NCI-H446 (cell line): ENCODE data around the gene FIP1L1.
"Not testable (repeated sequence)": the region's sequence is repeated elsewhere in the genome, so short reads cannot be mapped to it uniquely, and the experiment has no call there.

Source experiments
- DNase-seq, 2 experiments: peaks; one replicate each; lab custom pipeline; 2025; lab: John Stamatoyannopoulos, UW

FIP1L1 gene

GRCh38 chr4:53376900-53377299, 541 bp upstream of the FIP1L1 start:
- no peak for DNase-seq

DNA sequence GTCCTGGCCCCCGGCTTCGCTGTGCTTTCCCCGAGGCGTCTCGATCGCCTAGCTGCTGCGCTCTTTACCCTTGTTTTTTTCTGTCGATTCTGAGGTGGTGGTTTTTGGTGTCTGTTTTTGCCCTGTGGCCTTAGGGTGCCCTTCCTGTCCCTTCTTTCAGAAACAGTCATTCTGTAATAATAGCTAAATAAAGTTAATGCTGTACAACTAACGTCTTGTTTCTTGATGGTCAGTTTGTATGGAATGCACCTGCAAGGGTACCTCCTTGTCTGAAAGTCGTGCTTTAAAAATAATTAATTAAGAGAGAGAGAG, 686 bp downstream of the FIP1L1 start:
- DNase-seq, result no peak

DNA sequence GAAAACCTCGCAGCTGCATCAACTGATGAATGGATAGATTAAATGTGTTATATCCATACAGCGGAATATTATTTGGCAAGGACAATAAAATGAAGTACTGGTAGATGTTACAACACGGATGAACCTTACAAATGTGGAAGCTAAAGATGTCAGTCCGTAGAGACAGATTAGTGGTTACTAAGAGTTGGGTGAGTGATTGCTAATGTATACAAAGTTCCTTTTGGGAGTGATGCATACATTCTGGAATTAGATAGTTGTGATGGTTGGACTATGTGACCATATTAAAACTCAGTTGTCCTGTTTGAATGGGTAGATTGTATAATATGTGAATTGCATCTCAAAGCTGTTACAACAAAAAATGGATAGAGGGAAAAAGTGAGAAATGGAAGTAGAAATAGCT, 2.8 kb downstream of the FIP1L1 start:
- no peak for DNase-seq

- not testable (repeated sequence) for DNase-seq
These were observed 32.0 kb downstream of the FIP1L1 start for GRCh38 chr4:53409479-53409878.

GRCh38 chr4:53419208-53419607, 41.8 kb downstream of the FIP1L1 start:
- no peak for DNase-seq

DNA sequence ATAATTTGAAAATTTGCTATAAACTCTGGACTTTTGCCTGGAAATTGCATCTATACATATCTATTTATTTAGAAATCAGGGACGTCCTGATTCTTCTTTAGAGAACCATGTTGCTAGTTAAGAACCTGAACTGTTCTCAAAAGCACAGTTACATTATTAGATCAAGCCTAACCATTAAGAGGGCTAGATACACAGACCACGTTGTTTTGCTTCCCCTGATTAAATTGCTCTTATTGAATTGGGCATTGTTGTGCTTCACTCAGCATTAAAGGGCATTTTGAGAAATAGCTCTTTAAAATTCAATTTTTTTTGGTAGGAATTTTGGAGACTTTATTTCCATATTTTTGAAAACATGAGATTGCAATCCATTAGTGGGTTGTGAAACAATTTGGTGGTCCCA, 44.4 kb downstream of the FIP1L1 start:
- no peak for DNase-seq

DNA sequence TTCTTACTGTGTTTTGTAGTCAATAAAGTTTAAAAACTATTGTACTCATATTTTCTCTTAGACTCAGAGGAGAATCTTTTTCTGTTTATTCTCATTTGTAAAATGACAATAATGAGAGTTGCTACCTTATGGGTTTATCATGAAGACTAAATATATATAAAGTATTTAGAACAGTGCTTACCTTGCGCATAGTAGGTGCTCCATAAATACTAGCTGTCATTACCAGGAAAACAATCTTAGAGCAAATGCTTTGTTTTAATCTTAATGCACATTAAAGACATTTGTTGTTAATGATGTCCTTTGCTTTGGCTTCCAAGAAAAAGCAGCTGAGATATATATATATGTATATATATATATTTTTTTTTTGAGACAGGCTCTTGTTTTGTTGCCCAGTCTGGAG, 44.9 kb downstream of the FIP1L1 start:
- DNase-seq, result no peak

- no peak for DNase-seq
These were observed 46.8 kb downstream of the FIP1L1 start for GRCh38 chr4:53424280-53424679.

DNA sequence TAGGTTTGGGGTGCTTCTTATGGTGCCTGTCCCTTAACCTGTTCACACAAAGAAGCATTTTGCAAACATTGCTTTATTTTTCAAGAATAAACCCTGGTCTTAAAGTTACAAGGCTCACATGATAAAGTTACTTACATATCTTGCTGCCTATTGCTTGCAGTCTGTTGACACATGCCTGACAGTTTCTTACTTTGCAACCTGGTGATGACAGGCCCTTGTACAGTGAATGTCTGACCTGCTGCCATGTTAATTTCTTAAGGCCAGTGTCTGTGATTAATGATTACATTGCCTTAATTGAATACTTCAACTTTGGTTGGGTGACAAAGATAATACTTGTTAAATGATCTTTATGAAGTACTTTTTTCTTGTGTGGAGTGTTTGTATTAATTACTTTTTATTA, 49.9 kb downstream of the FIP1L1 start:
- DNase-seq, result no peak

DNA sequence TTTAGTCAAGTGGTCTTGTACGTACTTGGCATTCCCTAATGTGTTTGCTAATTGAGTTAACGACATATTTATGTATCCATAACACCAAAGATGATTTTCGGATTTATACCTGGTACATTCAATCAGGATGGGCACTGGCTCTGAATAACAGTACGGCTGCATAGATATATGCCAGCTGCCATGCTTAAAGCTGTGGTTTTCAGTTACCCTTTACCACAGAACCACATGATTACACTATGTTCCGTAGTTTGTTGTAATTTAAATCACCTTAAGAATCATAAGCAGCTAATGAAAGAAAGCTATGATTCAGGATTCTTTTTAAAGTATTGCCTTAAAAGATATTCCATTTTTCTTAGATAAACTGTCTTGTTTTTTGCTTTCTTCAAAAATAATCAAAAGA, 53.6 kb downstream of the FIP1L1 start:
- no peak for DNase-seq

- no peak for DNase-seq
These were observed 55.3 kb downstream of the FIP1L1 start for GRCh38 chr4:53432528-53433424.

DNA sequence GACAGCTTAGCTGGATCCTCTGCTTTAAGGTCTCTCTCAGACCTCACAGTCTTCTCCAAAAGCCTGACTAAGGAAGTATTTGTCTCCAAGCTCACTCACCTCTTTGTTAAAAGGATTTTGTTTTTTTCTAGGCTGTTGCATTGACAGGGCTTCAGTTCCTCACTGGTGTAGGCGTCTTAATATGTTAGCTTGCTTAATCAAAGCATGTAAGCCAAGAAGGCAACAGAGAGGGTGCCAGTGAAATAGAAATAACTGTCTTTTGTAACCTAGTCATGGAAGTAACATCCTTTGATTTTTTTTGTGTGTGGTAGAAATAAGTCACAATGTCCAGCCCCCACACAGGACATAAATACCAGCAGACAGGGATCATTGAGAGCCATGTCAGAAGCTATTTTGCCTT, 58.8 kb downstream of the FIP1L1 start:
- DNase-seq, result no peak

DNA sequence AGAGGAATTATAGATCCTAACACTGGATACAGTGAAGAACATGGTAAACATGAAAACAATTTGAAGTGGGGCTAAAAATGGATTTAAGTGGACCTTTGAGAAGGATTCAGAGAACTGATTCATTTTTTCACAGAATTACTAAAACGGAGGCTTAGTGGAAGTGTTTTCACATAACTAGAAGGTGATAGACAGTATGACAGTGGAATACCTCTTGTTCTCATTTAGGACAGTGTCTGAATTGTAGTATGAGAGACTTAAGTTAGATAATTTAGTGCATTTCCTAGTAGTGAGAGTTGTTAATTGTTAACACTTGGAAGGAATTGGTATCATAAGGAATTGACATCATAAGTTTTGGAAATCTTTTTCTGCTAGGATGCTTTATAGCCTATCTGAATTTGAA, 64.1 kb downstream of the FIP1L1 start:
- no peak for DNase-seq

DNA sequence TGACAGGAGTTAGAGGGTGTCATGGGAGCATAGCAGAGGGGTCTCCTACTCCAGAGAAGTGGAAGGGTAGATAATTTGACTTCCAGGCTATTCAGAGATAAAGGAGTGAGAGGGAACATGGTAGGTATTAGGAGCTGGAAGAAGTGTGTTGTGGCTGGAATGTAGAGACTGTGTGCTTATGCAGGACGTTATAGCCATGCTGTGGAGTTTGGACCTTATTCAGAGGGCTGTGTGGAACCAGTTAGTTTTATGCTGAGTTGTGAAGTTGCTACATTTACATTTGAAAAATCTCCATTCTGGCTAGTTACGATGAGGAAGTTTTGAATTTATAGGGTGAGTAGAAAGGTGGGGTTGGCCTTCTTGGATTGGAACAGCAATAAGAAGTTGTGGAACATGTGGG, 67.5 kb downstream of the FIP1L1 start:
- no peak for DNase-seq

- DNase-seq, result no peak
These were observed 73.3 kb downstream of the FIP1L1 start for GRCh38 chr4:53450773-53451172.

DNA sequence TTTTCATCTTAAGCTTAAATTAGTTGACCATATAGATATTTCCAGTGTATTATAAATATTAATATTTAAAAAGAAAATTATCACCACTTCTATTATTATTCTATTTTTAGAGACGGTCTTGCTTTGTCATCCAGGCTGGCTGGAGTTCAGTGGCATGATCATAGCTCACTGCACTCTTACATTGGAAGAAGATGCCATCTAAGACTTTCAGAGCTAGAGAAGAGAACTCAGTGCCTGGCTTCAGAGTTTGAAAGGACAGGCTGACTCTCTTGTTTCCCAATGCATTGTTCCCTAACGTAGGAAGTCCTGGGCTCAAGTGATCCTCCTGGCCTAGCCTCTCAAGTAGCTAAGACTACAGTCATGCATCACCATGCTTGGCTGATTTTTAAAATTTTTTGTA, 75.9 kb downstream of the FIP1L1 start:
- no peak for DNase-seq

DNA sequence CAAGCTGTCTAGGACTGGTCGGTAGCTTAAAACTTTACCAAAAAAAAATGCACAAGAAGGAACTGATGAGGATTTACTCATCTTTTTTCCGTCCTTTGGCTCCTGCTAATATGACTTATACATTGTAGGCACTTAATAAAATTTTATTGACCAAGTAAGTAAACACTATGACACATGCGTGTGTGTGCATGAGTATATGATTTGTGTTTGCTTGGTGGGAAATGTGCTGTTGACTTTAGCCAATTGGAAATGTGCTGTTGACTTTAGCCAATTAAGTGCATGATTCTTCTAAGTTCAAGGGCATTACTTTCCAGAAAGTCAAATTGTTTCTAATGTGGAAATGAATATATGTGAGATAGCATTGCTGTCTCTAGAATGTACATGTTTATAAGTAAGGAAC, 78.3 kb downstream of the FIP1L1 start:
- no peak for DNase-seq

DNA sequence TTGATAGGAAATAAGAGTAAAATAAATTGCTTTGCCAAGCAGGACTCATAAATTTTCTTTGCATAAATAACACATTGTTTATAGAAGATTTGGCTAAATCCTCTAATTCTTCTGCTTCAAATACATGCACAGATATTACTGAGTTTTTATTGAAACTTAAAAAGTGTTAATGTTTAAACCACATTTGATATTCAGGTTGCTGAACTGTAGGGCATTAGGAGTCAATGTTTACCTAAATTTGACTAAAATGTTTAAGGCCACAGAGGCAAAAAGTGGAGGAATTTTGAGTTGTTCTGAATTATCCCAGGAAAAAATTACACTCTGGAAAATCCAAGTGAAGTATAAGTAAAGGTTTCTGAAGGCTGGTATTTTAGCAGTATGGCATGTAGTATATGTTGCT, 78.7 kb downstream of the FIP1L1 start:
- no peak for DNase-seq

DNA sequence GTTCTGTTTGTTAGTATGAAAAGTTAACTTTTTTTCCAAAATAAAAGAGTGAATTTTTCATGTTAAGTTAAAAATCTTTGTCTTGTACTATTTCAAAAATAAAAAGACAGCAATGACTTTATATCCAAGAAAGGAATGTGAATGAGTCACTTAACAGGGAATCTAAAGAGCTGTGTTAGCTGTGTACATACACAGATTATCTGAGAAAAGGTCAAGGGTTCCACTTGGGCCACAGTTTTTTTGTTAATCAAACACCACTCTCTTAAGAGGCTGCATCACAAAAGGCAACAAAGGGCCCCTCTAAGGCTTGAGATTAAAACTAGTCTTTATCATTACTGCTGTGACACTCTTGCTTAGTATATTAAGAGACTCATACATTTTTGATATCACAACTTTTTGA, 82.1 kb downstream of the FIP1L1 start:
- no peak for DNase-seq

DNA sequence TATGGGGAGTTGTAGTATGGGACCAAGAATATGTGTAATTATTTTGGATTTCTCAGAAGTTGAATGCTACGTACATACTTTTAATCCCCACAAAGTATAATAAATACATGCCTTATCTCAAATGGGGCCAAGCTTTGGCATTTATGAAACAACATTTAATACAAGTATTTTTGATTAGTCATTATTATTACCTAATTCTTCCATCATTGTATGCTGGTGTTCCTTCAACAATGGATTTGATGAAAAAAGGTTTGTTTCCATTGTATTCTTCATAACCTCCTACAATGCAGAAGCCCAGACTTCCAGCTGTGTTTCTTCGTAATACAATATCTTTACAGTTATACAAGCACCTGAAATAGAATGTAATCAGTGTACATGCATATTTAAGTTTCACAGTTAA, 83.8 kb downstream of the FIP1L1 start:
- DNase-seq, result no peak

- no peak for DNase-seq
These were observed 85.9 kb downstream of the FIP1L1 start for GRCh38 chr4:53463340-53463739.

- no peak for DNase-seq
These were observed 87.8 kb downstream of the FIP1L1 start for GRCh38 chr4:53465281-53465680.

GRCh38 chr4:53465891-53466290, 88.5 kb downstream of the FIP1L1 start:
- no peak for DNase-seq

GRCh38 chr4:53466576-53466975, 89.1 kb downstream of the FIP1L1 start:
- DNase-seq, result not testable (repeated sequence)
